Natural killer cell (primary cell): ENCODE data around the gene KCNS3. TPM values are rescaled to one million over a fixed set of nuclear protein-coding genes. Genes with fewer than 3 reads are reported as not detected.

Source experiments
- ATAC-seq, 3 donors: fragments of 150-1000 bp in 2 of 3; fragments of 200-7000 bp in 1 of 3; cut with Tn5 transposase; 1 replicate in 1 of 3; 2 replicates in 2 of 3; pipeline ENCODE4 v1.10.0; 2021; ENCODE audit warnings: mild to moderate bottlenecking in 2 of 3, moderate library complexity in 2 of 3
- DNase-seq, 2 donors: peaks; one replicate each; pipeline versions ENCODE4 v3.0.0 to v3.0.0-alpha.2; 2013 to 2021; ENCODE audit warnings: mixed read lengths in 1 of 2
- H3K27ac ChIP-seq: one replicate; pipeline ENCODE4 v1.5.1; 2013; ENCODE audit warnings: mild to moderate bottlenecking, low read length
- H3K27me3 ChIP-seq: one replicate; pipeline ENCODE4 v1.6.1; 2013; ENCODE audit warnings: low read length; ENCODE audit not compliant: control insufficient read depth, insufficient read depth
- H3K36me3 ChIP-seq: one replicate; pipeline ENCODE4 v1.6.1; 2013; ENCODE audit warnings: low read length; ENCODE audit not compliant: control insufficient read depth, insufficient read depth
- H3K4me1 ChIP-seq: one replicate; pipeline ENCODE4 v1.6.1; 2013; ENCODE audit warnings: low read length; ENCODE audit not compliant: control insufficient read depth, insufficient read depth
- H3K4me3 ChIP-seq: one replicate; pipeline ENCODE4 v1.5.1; 2013; ENCODE audit warnings: low read length
- H3K9me3 ChIP-seq: one replicate; pipeline ENCODE4 v1.6.1; 2013; ENCODE audit warnings: low read length; ENCODE audit not compliant: control insufficient read depth, insufficient read depth
- H3K27ac Mint-ChIP-seq, 2 donors: one replicate each; pipeline ENCODE4 v1.8.0; 2022; ENCODE audit warnings: mild to moderate bottlenecking in 2 of 2, mixed read lengths in 2 of 2, moderate library complexity in 1 of 2
- H3K27me3 Mint-ChIP-seq, 2 donors: one replicate each; pipeline ENCODE4 v1.8.0; 2022; ENCODE audit warnings: low read depth in 2 of 2, mixed read lengths in 2 of 2
- H3K36me3 Mint-ChIP-seq: one replicate; pipeline ENCODE4 v1.8.0; 2022; ENCODE audit warnings: mixed read lengths
- H3K4me1 Mint-ChIP-seq, 2 donors: one replicate each; pipeline ENCODE4 v1.8.0; 2022; ENCODE audit warnings: mixed read lengths in 2 of 2
- H3K4me3 Mint-ChIP-seq: one replicate; pipeline ENCODE4 v1.8.0; 2022; ENCODE audit warnings: mild to moderate bottlenecking, moderate library complexity, mixed read lengths
- H3K9me3 Mint-ChIP-seq, 2 donors: one replicate each; pipeline ENCODE4 v1.8.0; 2022; ENCODE audit warnings: mixed read lengths in 2 of 2
- CTCF ChIP-seq: fragments of 200-600 bp; IDR thresholded peaks from one replicate; pipeline ENCODE4 v1.8.0; 2022; ENCODE audit warnings: antibody characterized with exemption
- WGBS: methylation state at CpG from one replicate; pipeline ENCODE4 v1.1.7; 2013; ENCODE audit warnings: missing lambda C conversion rate; ENCODE audit not compliant: insufficient coverage; 5-methylcytosine and 5-hydroxymethylcytosine counted together
- intact Hi-C: fragments of 100-400 bp; cut with micrococcal nuclease; formaldehyde crosslinking; loops from one replicate; pipeline ENCODE4 v1.14.2; 2022
- total RNA-seq, 4 donors: library from RNA; stranded (reverse); fragments of 120-200 nt in 1 of 4; gene quantifications; one replicate each; pipeline versions ENCODE4 v1.2.3 to v1.2.4, GENCODE V29; 2013 to 2022

Gene KCNS3
- total RNA-seq, 3 donors from 2014 or later (not counting 1 experiment from before 2014, with no cell fraction given), result not detected

- Histone ChIP-seq H3K9me3 (no peaks in the 10 kb centered on the region), H3K27ac (no peak overlapping the region), H3K4me1 (no peaks in the 10 kb centered on the region), H3K36me3 (no peaks in the 10 kb centered on the region), H3K4me3 (no peak overlapping the region), H3K27me3 (no peaks in the 10 kb centered on the region)
- H3K4me1 Mint-ChIP-seq, result no peaks in the 10 kb centered on the region
- WGBS, result 75% methylated on average over 2 of the region's 2 CpGs
- no peak overlapping the region for H3K27ac Mint-ChIP-seq
- H3K4me3 Mint-ChIP-seq, result no peak overlapping the region
- intact Hi-C loops, result no loop called here
- ATAC-seq (no peak), DNase-seq (no peak)
- H3K9me3 Mint-ChIP-seq, result no peaks in the 10 kb centered on the region
- no peak for TF ChIP-seq CTCF
- H3K27me3 Mint-ChIP-seq, result peaks cover 0 to 2% of the 10 kb centered on the region in 2 donors
- no peaks in the 10 kb centered on the region for H3K36me3 Mint-ChIP-seq
These were observed 31.2 kb upstream of the KCNS3 start for GRCh38 chr2:17847236-17847635.

GRCh38 chr2:17849275-17849674 is 29.2 kb upstream of the KCNS3 start:
- Mint-ChIP-seq H3K4me3 (no peak overlapping the region), H3K36me3 (no peaks in the 10 kb centered on the region), H3K27ac (no peak overlapping the region), H3K9me3 (no peaks in the 10 kb centered on the region), H3K27me3 (peaks cover 0 to 2% of the 10 kb centered on the region in 2 donors), H3K4me1 (no peaks in the 10 kb centered on the region)
- H3K4me3 ChIP-seq, result no peak overlapping the region
- TF ChIP-seq CTCF, result no peak
- H3K27me3 ChIP-seq, result no peaks in the 10 kb centered on the region
- H3K27ac ChIP-seq, result no peak overlapping the region
- WGBS, result 88% methylated on average over 5 of the region's 5 CpGs
- no peaks in the 10 kb centered on the region for H3K36me3 ChIP-seq
- H3K4me1 ChIP-seq, result no peaks in the 10 kb centered on the region
- no peak for ATAC-seq
- H3K9me3 ChIP-seq, result no peaks in the 10 kb centered on the region
- DNase-seq, result no peak
- intact Hi-C loops, result no loop called here

- Mint-ChIP-seq H3K27ac (no peak overlapping the region), H3K27me3 (peaks cover 0 to 2% of the 10 kb centered on the region in 2 donors), H3K4me1 (no peaks in the 10 kb centered on the region), H3K36me3 (no peaks in the 10 kb centered on the region), H3K4me3 (no peak overlapping the region), H3K9me3 (no peaks in the 10 kb centered on the region)
- no peak overlapping the region for H3K27ac ChIP-seq
- no peak for DNase-seq
- TF ChIP-seq CTCF, result no peak
- H3K36me3 ChIP-seq, result no peaks in the 10 kb centered on the region
- intact Hi-C loops, result no loop called here
- 91% methylated on average over 4 of the region's 4 CpGs for WGBS
- H3K4me3 ChIP-seq, result no peak overlapping the region
- no peak for ATAC-seq
- no peaks in the 10 kb centered on the region for H3K9me3 ChIP-seq
- H3K27me3 ChIP-seq, result no peaks in the 10 kb centered on the region
- no peaks in the 10 kb centered on the region for H3K4me1 ChIP-seq
These were observed 28.3 kb upstream of the KCNS3 start for GRCh38 chr2:17850151-17850550.
